MM.1S (cell line): Measurements from ENCODE around the gene FAM43A.

Experiments used
- DNase-seq: peaks from one replicate; pipeline ENCODE4 v3.0.0-alpha.2; 2015
- H2AFZ ChIP-seq: fragments of 300-600 bp; sonication (generic); 2 replicates; pipeline ENCODE4 v1.6.0; 2016; ENCODE audit warnings: antibody characterized with exemption, low read length
- H3F3A ChIP-seq: fragments of 300-600 bp; sonication (generic); 2 replicates; pipeline ENCODE4 v1.6.1; 2016; ENCODE audit warnings: mild to moderate bottlenecking, antibody characterized with exemption, low read length, moderate library complexity, mixed read lengths; ENCODE audit not compliant: insufficient read depth
- H3K27ac ChIP-seq: fragments of 300-600 bp; sonication (generic); 2 replicates; pipeline ENCODE4 v1.5.1; 2016; ENCODE audit warnings: mild to moderate bottlenecking, low read length
- H3K27me3 ChIP-seq: fragments of 300-600 bp; sonication (generic); replicated peaks from 2 replicates; pipeline ENCODE4 v1.6.0; 2016; ENCODE audit warnings: low read length; ENCODE audit not compliant: insufficient read depth
- H3K36me3 ChIP-seq: fragments of 300-600 bp; sonication (generic); replicated peaks from 2 replicates; pipeline ENCODE4 v1.6.1; 2016; ENCODE audit warnings: mild to moderate bottlenecking, low read length, mixed read lengths; ENCODE audit not compliant: insufficient read depth
- H3K4me1 ChIP-seq: fragments of 300-600 bp; sonication (generic); 2 replicates; pipeline ENCODE4 v1.6.1; 2016; ENCODE audit warnings: low read length, mixed read lengths
- H3K4me2 ChIP-seq: fragments of 300-600 bp; sonication (generic); 2 replicates; pipeline ENCODE4 v1.6.0; 2016; ENCODE audit warnings: low read depth, low read length
- H3K4me3 ChIP-seq: fragments of 300-600 bp; sonication (generic); 2 replicates; pipeline ENCODE4 v1.5.1; 2016; ENCODE audit warnings: low read length, mixed read lengths
- H3K79me2 ChIP-seq: fragments of 300-600 bp; sonication (generic); 2 replicates; pipeline ENCODE4 v1.6.1; 2016; ENCODE audit warnings: mixed run types, low read length, mixed read lengths
- H3K9ac ChIP-seq: fragments of 300-600 bp; sonication (generic); 2 replicates; pipeline ENCODE4 v1.6.1; 2016; ENCODE audit warnings: low read length, mixed read lengths
- H3K9me2 ChIP-seq: fragments of 300-600 bp; sonication (generic); replicated peaks from 2 replicates; pipeline ENCODE4 v1.6.1; 2016; ENCODE audit warnings: mild to moderate bottlenecking, low read length, mixed read lengths; ENCODE audit not compliant: insufficient read depth
- H3K9me3 ChIP-seq: fragments of 300-600 bp; sonication (generic); replicated peaks from 2 replicates; pipeline ENCODE4 v1.6.1; 2016; ENCODE audit warnings: mild to moderate bottlenecking, low read length, mixed read lengths; ENCODE audit not compliant: insufficient read depth
- H4K20me1 ChIP-seq: fragments of 300-600 bp; sonication (generic); 2 replicates; pipeline ENCODE4 v1.6.1; 2016; ENCODE audit warnings: mild to moderate bottlenecking, low read length, moderate library complexity, mixed read lengths; ENCODE audit not compliant: insufficient read depth
- CTCF ChIP-seq: fragments of 300-600 bp; sonication (generic); IDR thresholded peaks from 2 replicates; pipeline ENCODE4 v1.5.1; 2016; ENCODE audit warnings: antibody characterized with exemption, low read length, mixed read lengths
- EZH2 ChIP-seq: fragments of 300-600 bp; sonication (generic); optimal IDR thresholded peaks from 2 replicates; pipeline ENCODE3; 2017; ENCODE audit warnings: low read depth, mild to moderate bottlenecking, antibody characterized with exemption, low read length, mixed read lengths
- EZH2phosphoT487 ChIP-seq: fragments of 300-600 bp; sonication (generic); IDR thresholded peaks from 2 replicates; pipeline ENCODE4 v1.6.1; 2018; ENCODE audit warnings: antibody characterized with exemption, low read length

The FAM43A gene

GRCh38 chr3:194688200-194688740, 2.6 kb downstream of the FAM43A start:
- Histone ChIP-seq H3K4me3 (peak overlapping the region; percentile 62), H3K4me1 (peaks cover 16% of the 10 kb centered on the region), H3K9me3 (no peaks in the 10 kb centered on the region), H3K4me2 (peak overlapping the region; percentile 99), H4K20me1 (no peaks in the 10 kb centered on the region), H2AFZ (peak overlapping the region; percentile 91), H3K27me3 (peaks cover 10% of the 10 kb centered on the region; the same call in 1 of the 2 replicates), H3K9ac (peak overlapping the region; percentile 68), H3F3A (peaks cover 3% of the 10 kb centered on the region; the same call in 1 of the 2 replicates), H3K36me3 (no peaks in the 10 kb centered on the region), H3K27ac (peak overlapping the region; percentile 29; the same call in 1 of the 2 replicates), H3K9me2 (no peaks in the 10 kb centered on the region), H3K79me2 (no peaks in the 10 kb centered on the region)
- TF ChIP-seq CTCF (no peak), EZH2phosphoT487 (no peak), EZH2 (no peak)
- peak; percentile 71 for DNase-seq

GRCh38 chr3:194688946-194689345, 3.3 kb downstream of the FAM43A start:
- Histone ChIP-seq H3K9ac (no peak overlapping the region), H3K4me3 (no peak overlapping the region), H3K4me2 (no peak overlapping the region), H4K20me1 (no peaks in the 10 kb centered on the region), H3F3A (peaks cover 3% of the 10 kb centered on the region; the same call in 1 of the 2 replicates), H2AFZ (no peak overlapping the region), H3K9me3 (no peaks in the 10 kb centered on the region), H3K79me2 (no peaks in the 10 kb centered on the region), H3K4me1 (peaks cover 16% of the 10 kb centered on the region), H3K9me2 (no peaks in the 10 kb centered on the region), H3K27me3 (peaks cover 10% of the 10 kb centered on the region; the same call in 1 of the 2 replicates), H3K27ac (no peak overlapping the region), H3K36me3 (no peaks in the 10 kb centered on the region)
- no peak for DNase-seq
- TF ChIP-seq CTCF (no peak), EZH2 (no peak), EZH2phosphoT487 (no peak)

GRCh38 chr3:194689493-194689944, 3.8 kb downstream of the FAM43A start:
- Histone ChIP-seq H2AFZ (no peak overlapping the region), H3K79me2 (no peaks in the 10 kb centered on the region), H3K27me3 (peaks cover 14% of the 10 kb centered on the region; the same call in 1 of the 2 replicates), H3K9me2 (no peaks in the 10 kb centered on the region), H3K9me3 (no peaks in the 10 kb centered on the region), H3K4me2 (no peak overlapping the region), H3K36me3 (no peaks in the 10 kb centered on the region), H3K9ac (no peak overlapping the region), H3K4me3 (no peak overlapping the region), H3F3A (peaks cover 3% of the 10 kb centered on the region; the same call in 1 of the 2 replicates), H4K20me1 (no peaks in the 10 kb centered on the region), H3K27ac (no peak overlapping the region), H3K4me1 (peaks cover 16% of the 10 kb centered on the region)
- TF ChIP-seq CTCF: no peak
- no peak for TF ChIP-seq EZH2phosphoT487
- no peak for TF ChIP-seq EZH2
- DNase-seq: no peak
